Measurements from ENCODE around the gene OAS1.
"Not testable (repeated sequence)": the region's sequence is repeated elsewhere in the genome, so short reads cannot be mapped to it uniquely, and the experiment has no call there.

Gene OAS1

GRCh38 chr12:112898380-112898779 lies 8.4 kb upstream of the OAS1 start:
- in situ Hi-C loops (cut with MboI; ENCODE audit: low sequenced_read_pairs): no loop called here

- in situ Hi-C loops (cut with MboI; ENCODE audit: low sequenced_read_pairs): no loop called here
These were observed 6.2 kb upstream of the OAS1 start for GRCh38 chr12:112900298-112901145.

- in situ Hi-C loops (cut with MboI; ENCODE audit: low sequenced_read_pairs): no loop called here
These were observed 5.5 kb upstream of the OAS1 start for GRCh38 chr12:112901271-112901670.

GRCh38 chr12:112904571-112904970 lies 2.2 kb upstream of the OAS1 start:
- in situ Hi-C loops (cut with MboI; ENCODE audit: low sequenced_read_pairs): no loop called here

GRCh38 chr12:112905451-112906089 lies 1.2 kb upstream of the OAS1 start:
- in situ Hi-C loops (cut with MboI; ENCODE audit: low sequenced_read_pairs): no loop called here

GRCh38 chr12:112907415-112908157 lies 824 bp downstream of the OAS1 start:
- in situ Hi-C loops (cut with MboI; ENCODE audit: low sequenced_read_pairs): no loop called here

GRCh38 chr12:112908548-112908947 lies 1.8 kb downstream of the OAS1 start:
- in situ Hi-C loops (cut with MboI; ENCODE audit: low sequenced_read_pairs): no loop called here

GRCh38 chr12:112909693-112910092 lies 2.9 kb downstream of the OAS1 start:
- in situ Hi-C loops (cut with MboI; ENCODE audit: low sequenced_read_pairs): no loop called here

- in situ Hi-C loops (cut with MboI; ENCODE audit: low sequenced_read_pairs): no loop called here
These were observed 6.4 kb downstream of the OAS1 start for GRCh38 chr12:112913038-112913688.

GRCh38 chr12:112913888-112914287 lies 7.1 kb downstream of the OAS1 start:
- in situ Hi-C loops (cut with MboI; ENCODE audit: low sequenced_read_pairs): not testable (repeated sequence)

GRCh38 chr12:112916270-112916669 lies 9.5 kb downstream of the OAS1 start:
- in situ Hi-C loops (cut with MboI; ENCODE audit: low sequenced_read_pairs): no loop called here

GRCh38 chr12:112919121-112919520 lies 12.4 kb downstream of the OAS1 start:
- in situ Hi-C loops (cut with MboI; ENCODE audit: low sequenced_read_pairs): no loop called here

- in situ Hi-C loops (cut with MboI; ENCODE audit: low sequenced_read_pairs): no loop called here
These were observed 18.2 kb downstream of the OAS1 start for GRCh38 chr12:112924986-112925385.

- in situ Hi-C loops (cut with MboI; ENCODE audit: low sequenced_read_pairs): not testable (repeated sequence)
These were observed 19.8 kb downstream of the OAS1 start for GRCh38 chr12:112926416-112927033.

GRCh38 chr12:112927475-112927874 lies 20.7 kb downstream of the OAS1 start:
- in situ Hi-C loops (cut with MboI; ENCODE audit: low sequenced_read_pairs): no loop called here

- in situ Hi-C loops (cut with MboI; ENCODE audit: low sequenced_read_pairs): no loop called here
These were observed 21.2 kb downstream of the OAS1 start for GRCh38 chr12:112927925-112928324.

GRCh38 chr12:112928978-112929377 lies 22.2 kb downstream of the OAS1 start:
- in situ Hi-C loops (cut with MboI; ENCODE audit: low sequenced_read_pairs): no loop called here

- in situ Hi-C loops (cut with MboI; ENCODE audit: low sequenced_read_pairs): no loop called here
These were observed 23.0 kb downstream of the OAS1 start for GRCh38 chr12:112929715-112930114.

GRCh38 chr12:112930350-112930749 lies 23.6 kb downstream of the OAS1 start:
- in situ Hi-C loops (cut with MboI; ENCODE audit: low sequenced_read_pairs): no loop called here

GRCh38 chr12:112932485-112933128 lies 25.8 kb downstream of the OAS1 start:
- in situ Hi-C loops (cut with MboI; ENCODE audit: low sequenced_read_pairs): no loop called here

Data from HL-60/S4 treated with retinoic acid at 250 ng/mL for 4 days and 3 days (cell line).